Measurements from ENCODE around the gene CYSLTR2.

- TF ChIP-seq CTCF (IDR thresholded peaks at IDR 0.05) = no peak
- TF ChIP-seq POLR2A (IDR thresholded peaks at IDR 0.05) = no peak
Measured at GRCh38 chr13:48681905-48682304, 28.2 kb downstream of the CYSLTR2 start.
